AG09319 (cell line): Measurements from ENCODE around the gene PDZK1.
"Not testable (repeated sequence)": the region's sequence is repeated elsewhere in the genome, so short reads cannot be mapped to it uniquely, and the experiment has no call there.

ENCODE experiments used
- DNase-seq: peaks from one replicate; pipeline ENCODE4 v3.0.0-alpha.2; 2010; ENCODE audit warnings: low read depth; ENCODE audit errors: extremely low read depth
- CTCF ChIP-seq: IDR thresholded peaks from 2 replicates; pipeline ENCODE4 v1.5.1; 2011; ENCODE audit warnings: low read depth, mild to moderate bottlenecking, inconsistent platforms, low read length, moderate library complexity

Gene PDZK1

GRCh38 chr1:145730467-145730866 is 23.3 kb upstream of the PDZK1 start:
- DNase-seq, result no peak

GRCh38 chr1:145729666-145730436 is 22.7 kb upstream of the PDZK1 start:
- no peak for DNase-seq
- TF ChIP-seq CTCF, result no peak

More at GRCh38 chr1:145730467-145730866, 23.3 kb upstream of the PDZK1 start:
- TF ChIP-seq CTCF, result no peak

GRCh38 chr1:145729196-145729595 is 22.0 kb upstream of the PDZK1 start:
- no peak for DNase-seq
- TF ChIP-seq CTCF, result no peak

GRCh38 chr1:145726193-145726592 is 19.0 kb upstream of the PDZK1 start:
- DNase-seq, result not testable (repeated sequence)

- no peak for DNase-seq
- TF ChIP-seq CTCF, result peak; percentile 81
Measured at GRCh38 chr1:145720878-145721671, 13.9 kb upstream of the PDZK1 start.

- no peak for TF ChIP-seq CTCF
- peak; percentile 20 for DNase-seq
Measured at GRCh38 chr1:145720556-145720877, 13.3 kb upstream of the PDZK1 start.

- no peak for TF ChIP-seq CTCF
- DNase-seq, result no peak
Measured at GRCh38 chr1:145719230-145720079, 12.3 kb upstream of the PDZK1 start, which contains the start of gene CD160. Gene CD160 (plus strand): TSS chr1:145719499. CDS start chr1:145728328, 8,829 bp downstream.

- not testable (repeated sequence) for DNase-seq
Measured at GRCh38 chr1:145718465-145718864, 11.3 kb upstream of the PDZK1 start.
